Keratinocyte (primary cell): ENCODE results near the gene SF3A2. TPM values are rescaled to one million over a fixed set of nuclear protein-coding genes. Genes with fewer than 3 reads are reported as not detected.

Experiments used
- DNase-seq: peaks from one replicate; pipeline ENCODE4 v3.0.0-alpha.2; 2011; ENCODE audit warnings: low read depth, missing footprints, low spot score
- FAIRE-seq: peaks from 2 replicates; lab custom pipeline; 2011; peaks lifted over from hg19 to GRCh38; lab: Jason Lieb, UNC
- H2AFZ ChIP-seq: 2 replicates; pipeline ENCODE4 v1.6.0; 2012; ENCODE audit warnings: low read length, control low read depth, inconsistent platforms; ENCODE audit not compliant: control insufficient read depth
- H3K27ac ChIP-seq: 2 replicates; pipeline ENCODE4 v1.5.1; 2011; ENCODE audit warnings: low read length; ENCODE audit not compliant: control insufficient read depth, insufficient read depth
- H3K27me3 ChIP-seq: 3 replicates; pipeline ENCODE4 v1.6.0; 2011; ENCODE audit warnings: low read length; ENCODE audit not compliant: control insufficient read depth, insufficient read depth; ENCODE audit errors: extremely low read depth
- H3K36me3 ChIP-seq, 2 experiments: 2 replicates in 1 of 2; 3 replicates in 1 of 2; pipeline ENCODE4 v1.5.1; 2011; ENCODE audit warnings: low read length in 2 of 2, mild to moderate bottlenecking in 1 of 2; ENCODE audit not compliant: control insufficient read depth in 2 of 2, insufficient read depth in 2 of 2; ENCODE audit errors: extremely low read depth in 1 of 2
- H3K4me1 ChIP-seq: 3 replicates; pipeline ENCODE4 v1.5.1; 2011; ENCODE audit warnings: low read length; ENCODE audit not compliant: control insufficient read depth, insufficient read depth; ENCODE audit errors: extremely low read depth
- H3K4me2 ChIP-seq: 3 replicates; pipeline ENCODE4 v1.6.0; 2011; ENCODE audit warnings: low read depth, low read length; ENCODE audit not compliant: control insufficient read depth, insufficient read depth; ENCODE audit errors: extremely low read depth
- H3K4me3 ChIP-seq, 3 experiments: fragments of 200-600 bp in 1 of 3; sonication (generic) in 1 of 3; 2 replicates in 2 of 3; 3 replicates in 1 of 3; pipeline ENCODE4 v1.5.1; 2011 to 2016; ENCODE audit warnings: low read length in 3 of 3, mild to moderate bottlenecking in 3 of 3, control low read depth in 2 of 3, inconsistent platforms in 1 of 3, low read depth in 1 of 3, mixed read lengths in 1 of 3, mixed run types in 1 of 3, moderate library complexity in 1 of 3; ENCODE audit not compliant: control insufficient read depth in 2 of 3, insufficient read depth in 2 of 3; ENCODE audit errors: extremely low read depth in 1 of 3
- H3K79me2 ChIP-seq: 2 replicates; pipeline ENCODE4 v1.6.0; 2012; ENCODE audit warnings: low read length; ENCODE audit not compliant: control insufficient read depth, insufficient read depth
- H3K9ac ChIP-seq: 3 replicates; pipeline ENCODE4 v1.6.0; 2011; ENCODE audit warnings: low read length; ENCODE audit not compliant: control insufficient read depth, insufficient read depth; ENCODE audit errors: extremely low read depth
- H3K9me1 ChIP-seq: 3 replicates; pipeline ENCODE4 v1.6.0; 2011; ENCODE audit warnings: low read length; ENCODE audit not compliant: control insufficient read depth, insufficient read depth; ENCODE audit errors: extremely low read depth
- H3K9me3 ChIP-seq: 2 replicates; pipeline ENCODE4 v1.5.1; 2012; ENCODE audit warnings: low read depth, low read length; ENCODE audit not compliant: control insufficient read depth
- H4K20me1 ChIP-seq: 3 replicates; pipeline ENCODE4 v1.6.0; 2011; ENCODE audit warnings: low read length; ENCODE audit not compliant: control insufficient read depth, insufficient read depth; ENCODE audit errors: extremely low read depth
- EZH2 ChIP-seq: IDR thresholded peaks from one replicate; pipeline ENCODE4 v1.6.1; 2012; ENCODE audit warnings: inconsistent platforms, mild to moderate bottlenecking, low read length, moderate library complexity
- dilution Hi-C: fragments of 300-500 bp; cut with MboI; formaldehyde crosslinking; loops from one replicate; pipeline ENCODE4 v1.7.0; 2020; ENCODE audit warnings: low sequenced_read_pairs; ENCODE audit not compliant: extremely low pct_ligation_motif_present
- polyA plus RNA-seq, 5 experiments: library from polyadenylated mRNA; depleted of rRNA in 3 of 5; stranded (reverse) in 3 of 5; stranded (forward) in 1 of 5; unstranded in 1 of 5; fragments of >200 nt; gene quantifications; 1 replicate in 1 of 5; 2 replicates in 3 of 5; 3 replicates in 1 of 5; pipeline versions ENCODE4 v1.2.1 to v1.2.3, GENCODE V29; 2011 to 2012; ENCODE audit warnings: missing spikeins in 2 of 5, low read depth in 1 of 5, low replicate concordance in 1 of 5
- TF ChIP-seq, protein P1 (sequence below), 3 experiments: IDR thresholded peaks in 1 of 3; conservative IDR thresholded peaks in 1 of 3; optimal IDR thresholded peaks in 1 of 3; 2 replicates in 2 of 3; 3 replicates in 1 of 3; pipeline versions ENCODE3 to v1.5.1; 2011; ENCODE audit warnings: low read length in 3 of 3, mild to moderate bottlenecking in 3 of 3, moderate library complexity in 2 of 3, control low read depth in 1 of 3, inconsistent platforms in 1 of 3; ENCODE audit not compliant: insufficient read depth in 2 of 3; ENCODE audit errors: extremely low read depth in 1 of 3

SF3A2 gene
- polyA plus RNA-seq, 1 donor (not counting 4 experiments of a cell fraction or from before 2014, with no cell fraction given): 4.7 TPM

DNA sequence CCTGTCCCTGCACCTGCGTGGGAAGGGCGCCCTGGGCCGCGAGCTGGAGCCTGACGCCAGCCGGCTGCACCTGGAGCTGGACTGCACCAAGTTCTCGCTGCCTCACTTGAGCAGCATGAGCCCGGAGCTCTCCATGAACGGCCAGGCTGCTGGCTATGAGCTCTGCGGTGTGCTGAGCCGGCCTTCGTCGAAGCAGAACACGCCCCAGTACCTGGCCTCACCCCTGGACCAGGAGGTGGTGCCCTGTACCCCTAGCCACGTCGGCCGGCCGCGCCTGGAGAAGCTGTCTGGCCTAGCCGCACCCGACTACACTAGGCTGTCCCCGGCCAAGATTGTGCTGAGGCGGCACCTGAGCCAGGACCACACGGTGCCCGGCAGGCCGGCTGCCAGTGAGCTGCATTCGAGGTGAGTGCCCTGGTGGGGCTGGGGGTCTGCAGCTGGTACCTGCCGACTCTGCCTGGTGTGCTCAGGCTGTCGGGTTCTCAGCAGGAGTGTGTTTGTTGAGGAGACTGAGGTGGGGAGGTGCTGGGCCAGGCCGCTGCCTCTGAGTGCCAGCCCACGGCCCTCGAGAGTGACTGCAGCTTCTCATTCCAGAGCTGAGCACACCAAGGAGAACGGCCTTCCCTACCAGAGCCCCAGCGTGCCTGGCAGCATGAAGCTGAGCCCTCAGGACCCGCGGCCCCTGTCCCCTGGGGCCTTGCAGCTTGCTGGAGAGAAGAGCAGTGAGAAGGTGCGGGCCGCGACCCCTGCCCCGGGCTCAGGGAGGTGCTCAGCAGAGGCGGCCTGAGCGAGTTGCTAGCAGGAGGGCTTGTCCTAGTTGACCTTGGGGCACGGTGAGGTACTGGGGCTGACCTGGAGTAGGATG, 20.0 kb upstream of the SF3A2 start:
- no peak for FAIRE-seq
- no peak overlapping the region for H3K9ac ChIP-seq
- TF ChIP-seq, protein P1, sequence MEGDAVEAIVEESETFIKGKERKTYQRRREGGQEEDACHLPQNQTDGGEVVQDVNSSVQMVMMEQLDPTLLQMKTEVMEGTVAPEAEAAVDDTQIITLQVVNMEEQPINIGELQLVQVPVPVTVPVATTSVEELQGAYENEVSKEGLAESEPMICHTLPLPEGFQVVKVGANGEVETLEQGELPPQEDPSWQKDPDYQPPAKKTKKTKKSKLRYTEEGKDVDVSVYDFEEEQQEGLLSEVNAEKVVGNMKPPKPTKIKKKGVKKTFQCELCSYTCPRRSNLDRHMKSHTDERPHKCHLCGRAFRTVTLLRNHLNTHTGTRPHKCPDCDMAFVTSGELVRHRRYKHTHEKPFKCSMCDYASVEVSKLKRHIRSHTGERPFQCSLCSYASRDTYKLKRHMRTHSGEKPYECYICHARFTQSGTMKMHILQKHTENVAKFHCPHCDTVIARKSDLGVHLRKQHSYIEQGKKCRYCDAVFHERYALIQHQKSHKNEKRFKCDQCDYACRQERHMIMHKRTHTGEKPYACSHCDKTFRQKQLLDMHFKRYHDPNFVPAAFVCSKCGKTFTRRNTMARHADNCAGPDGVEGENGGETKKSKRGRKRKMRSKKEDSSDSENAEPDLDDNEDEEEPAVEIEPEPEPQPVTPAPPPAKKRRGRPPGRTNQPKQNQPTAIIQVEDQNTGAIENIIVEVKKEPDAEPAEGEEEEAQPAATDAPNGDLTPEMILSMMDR (optimal IDR thresholded peaks at IDR 0.05 in 1 of 3, IDR thresholded peaks at IDR 0.05 in 1 of 3, conservative IDR thresholded peaks at IDR 0.05 in 1 of 3; ENCODE audit: extremely low read depth in 1 of 3, insufficient read depth in 2 of 3, low read length in 3 of 3): no peak
- TF ChIP-seq EZH2: no peak
- no peaks in the 10 kb centered on the region for H4K20me1 ChIP-seq
- H3K4me1 ChIP-seq: peaks cover 12% of the 10 kb centered on the region
- DNase-seq: no peak
- peaks cover 4% of the 10 kb centered on the region for H3K9me1 ChIP-seq
- H3K4me3 ChIP-seq: no peak overlapping the region
- H3K79me2 ChIP-seq: no peaks in the 10 kb centered on the region
- no peak overlapping the region for H2AFZ ChIP-seq
- peaks cover 22 to 55% of the 10 kb centered on the region in 2 experiments for H3K36me3 ChIP-seq
- no peak overlapping the region for H3K27ac ChIP-seq
- no peak overlapping the region for H3K4me2 ChIP-seq
- dilution Hi-C loops: no loop called here
- no peaks in the 10 kb centered on the region for H3K9me3 ChIP-seq
- no peaks in the 10 kb centered on the region for H3K27me3 ChIP-seq

DNA sequence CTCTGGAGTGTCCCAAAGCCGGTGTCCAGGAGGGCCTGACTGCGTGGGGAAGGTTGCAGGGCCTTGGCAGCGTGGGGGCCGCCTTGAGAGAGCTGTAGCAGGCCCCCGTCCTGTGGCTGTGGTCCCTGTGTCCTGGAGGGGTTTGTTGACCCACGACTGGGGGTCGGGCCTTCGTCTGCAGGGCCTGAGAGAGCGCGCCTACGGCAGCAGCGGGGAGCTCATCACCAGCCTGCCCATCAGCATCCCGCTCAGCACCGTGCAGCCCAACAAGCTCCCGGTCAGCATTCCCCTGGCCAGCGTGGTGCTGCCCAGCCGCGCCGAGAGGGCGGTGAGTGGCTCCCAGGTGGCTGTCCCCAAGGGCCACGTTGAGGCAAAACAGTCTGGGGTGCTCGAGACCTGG, 19.0 kb upstream of the SF3A2 start:
- Histone ChIP-seq H3K9me3 (no peaks in the 10 kb centered on the region), H3K27ac (no peak overlapping the region), H3K36me3 (peaks cover 22 to 52% of the 10 kb centered on the region in 2 experiments), H2AFZ (no peak overlapping the region), H3K9me1 (peaks cover 4% of the 10 kb centered on the region), H3K9ac (no peak overlapping the region), H3K4me1 (peaks cover 12% of the 10 kb centered on the region), H4K20me1 (no peaks in the 10 kb centered on the region), H3K27me3 (no peaks in the 10 kb centered on the region), H3K4me2 (no peak overlapping the region), H3K4me3 (no peak overlapping the region), H3K79me2 (no peaks in the 10 kb centered on the region)
- DNase-seq: no peak
- dilution Hi-C loops: no loop called here
- TF ChIP-seq, protein P1 (optimal IDR thresholded peaks at IDR 0.05 in 1 of 3, IDR thresholded peaks at IDR 0.05 in 1 of 3, conservative IDR thresholded peaks at IDR 0.05 in 1 of 3; ENCODE audit: extremely low read depth in 1 of 3, insufficient read depth in 2 of 3, low read length in 3 of 3): no peak
- TF ChIP-seq EZH2: no peak
- FAIRE-seq: no peak
